Subcutaneous abdominal adipose tissue (tissue), 5 donors: ENCODE measurements around the gene SKIC2.
A peak's percentile ranks its signal among the peaks of the same experiment; 100 is the strongest.

Source experiments
- H3K27ac ChIP-seq: one replicate; pipeline ENCODE4 v1.7.0; 2013; ENCODE audit warnings: low read depth, mild to moderate bottlenecking, inconsistent platforms, low read length, moderate library complexity
- H3K27me3 ChIP-seq, 5 donors: one replicate each; pipeline ENCODE4 v1.7.0; 2013; ENCODE audit warnings: low read length in 5 of 5, inconsistent platforms in 1 of 5; ENCODE audit not compliant: control insufficient read depth in 5 of 5, insufficient read depth in 4 of 5
- H3K36me3 ChIP-seq, 5 donors: one replicate each; pipeline ENCODE4 v1.7.0; 2013; ENCODE audit warnings: low read length in 5 of 5; ENCODE audit not compliant: control insufficient read depth in 5 of 5, insufficient read depth in 5 of 5
- H3K4me1 ChIP-seq, 5 donors: one replicate each; pipeline ENCODE4 v1.7.0; 2013; ENCODE audit warnings: low read length in 5 of 5, mild to moderate bottlenecking in 3 of 5, moderate library complexity in 1 of 5; ENCODE audit not compliant: control insufficient read depth in 5 of 5, insufficient read depth in 5 of 5
- H3K4me3 ChIP-seq, 5 donors: one replicate each; pipeline ENCODE4 v1.7.0; 2013; ENCODE audit warnings: low read length in 5 of 5, low read depth in 1 of 5
- H3K9ac ChIP-seq, 5 donors: one replicate each; pipeline ENCODE4 v1.7.0; 2013; ENCODE audit warnings: low read length in 5 of 5, mild to moderate bottlenecking in 4 of 5, moderate library complexity in 3 of 5
- H3K9me3 ChIP-seq, 5 donors: one replicate each; pipeline ENCODE4 v1.7.0; 2013; ENCODE audit warnings: low read length in 5 of 5; ENCODE audit not compliant: control insufficient read depth in 5 of 5
- donor health status: healthy.
- donor health status: healthy.
- donor health status: healthy.
- donor health status: healthy.
- donor health status: healthy.

Gene SKIC2

GRCh38 chr6:31952890-31953289 is 6.1 kb upstream of the SKIC2 start:
- Histone ChIP-seq H3K36me3 (peaks cover 4 to 62% (median 52%) of the 10 kb centered on the region in 5 donors), H3K9ac (no peak overlapping the region), H3K27me3 (no peaks in the 10 kb centered on the region), H3K4me1 (peaks cover 0 to 11% (median 8%) of the 10 kb centered on the region in 5 donors), H3K4me3 (no peak overlapping the region), H3K9me3 (no peaks in the 10 kb centered on the region), H3K27ac (peak overlapping the region; percentile 25)

GRCh38 chr6:31954511-31954910 is 4.5 kb upstream of the SKIC2 start:
- Histone ChIP-seq H3K27ac (no peak overlapping the region), H3K27me3 (no peaks in the 10 kb centered on the region), H3K4me1 (peaks cover 8 to 24% (median 22%) of the 10 kb centered on the region in 5 donors), H3K9me3 (no peaks in the 10 kb centered on the region), H3K36me3 (peaks cover 4 to 62% (median 52%) of the 10 kb centered on the region in 5 donors), H3K4me3 (no peak overlapping the region), H3K9ac (no peak overlapping the region)

- Histone ChIP-seq H3K27me3 (no peaks in the 10 kb centered on the region), H3K27ac (no peak overlapping the region), H3K9ac (peak overlapping the region in 2 of 5 donors; percentile 3 to 16), H3K9me3 (no peaks in the 10 kb centered on the region), H3K4me1 (peaks cover 9 to 23% (median 21%) of the 10 kb centered on the region in 5 donors), H3K36me3 (peaks cover 7 to 65% (median 60%) of the 10 kb centered on the region in 5 donors), H3K4me3 (no peak overlapping the region)
Observed at GRCh38 chr6:31956796-31957195, 2.2 kb upstream of the SKIC2 start.

- peaks cover 5 to 66% (median 64%) of the 10 kb centered on the region in 5 donors for H3K36me3 ChIP-seq
- peak overlapping the region; percentile 73 to 98 (median 97) for H3K9ac ChIP-seq
- H3K4me3 ChIP-seq, result peak overlapping the region; percentile 86 to 100 (median 96)
- H3K4me1 ChIP-seq, result peaks cover 9 to 23% (median 21%) of the 10 kb centered on the region in 5 donors
- no peaks in the 10 kb centered on the region for H3K27me3 ChIP-seq
- no peaks in the 10 kb centered on the region for H3K9me3 ChIP-seq
- H3K27ac ChIP-seq, result peak overlapping the region; percentile 90
Observed at GRCh38 chr6:31958412-31958740, 599 bp upstream of the SKIC2 start.

- Histone ChIP-seq H3K36me3 (peaks cover 4 to 68% (median 67%) of the 10 kb centered on the region in 5 donors), H3K9me3 (no peaks in the 10 kb centered on the region), H3K4me3 (no peak overlapping the region), H3K27ac (no peak overlapping the region), H3K4me1 (peaks cover 9 to 23% (median 19%) of the 10 kb centered on the region in 5 donors), H3K27me3 (no peaks in the 10 kb centered on the region), H3K9ac (no peak overlapping the region)
Observed at GRCh38 chr6:31961616-31962015, 2.6 kb downstream of the SKIC2 start.

GRCh38 chr6:31963921-31964320 is 4.9 kb downstream of the SKIC2 start:
- Histone ChIP-seq H3K9ac (no peak overlapping the region), H3K4me3 (no peak overlapping the region), H3K36me3 (peaks cover 4 to 86% (median 84%) of the 10 kb centered on the region in 5 donors), H3K27me3 (no peaks in the 10 kb centered on the region), H3K9me3 (no peaks in the 10 kb centered on the region), H3K27ac (no peak overlapping the region), H3K4me1 (peaks cover 4 to 12% (median 10%) of the 10 kb centered on the region in 5 donors)

- Histone ChIP-seq H3K4me3 (no peak overlapping the region), H3K27ac (no peak overlapping the region), H3K27me3 (no peaks in the 10 kb centered on the region), H3K4me1 (peaks cover 0 to 8% (median 4%) of the 10 kb centered on the region in 5 donors), H3K36me3 (peaks cover 3 to 99% (median 95%) of the 10 kb centered on the region in 5 donors), H3K9me3 (no peaks in the 10 kb centered on the region), H3K9ac (no peak overlapping the region)
Observed at GRCh38 chr6:31965700-31966099, 6.7 kb downstream of the SKIC2 start.

GRCh38 chr6:31966506-31966905 is 7.5 kb downstream of the SKIC2 start:
- no peak overlapping the region for H3K4me3 ChIP-seq
- peaks cover 0 to 93% (median 87%) of the 10 kb centered on the region in 5 donors for H3K36me3 ChIP-seq

GRCh38 chr6:31966997-31967925 is 8.3 kb downstream of the SKIC2 start:
- Histone ChIP-seq H3K9me3 (no peaks in the 10 kb centered on the region), H3K36me3 (peaks cover 0 to 85% (median 79%) of the 10 kb centered on the region in 5 donors), H3K27ac (no peak overlapping the region), H3K4me1 (peaks cover 0 to 23% (median 16%) of the 10 kb centered on the region in 5 donors), H3K4me3 (no peak overlapping the region), H3K27me3 (no peaks in the 10 kb centered on the region), H3K9ac (no peak overlapping the region)

More at GRCh38 chr6:31966506-31966905, 7.5 kb downstream of the SKIC2 start:
- H3K27ac ChIP-seq, result no peak overlapping the region
- H3K9me3 ChIP-seq, result no peaks in the 10 kb centered on the region
- peaks cover 0 to 17% (median 13%) of the 10 kb centered on the region in 5 donors for H3K4me1 ChIP-seq
- no peaks in the 10 kb centered on the region for H3K27me3 ChIP-seq
- H3K9ac ChIP-seq, result no peak overlapping the region

GRCh38 chr6:31967926-31968320 is 8.9 kb downstream of the SKIC2 start:
- Histone ChIP-seq H3K9ac (no peak overlapping the region), H3K27ac (no peak overlapping the region), H3K4me1 (peaks cover 1 to 29% (median 21%) of the 10 kb centered on the region in 5 donors), H3K9me3 (no peaks in the 10 kb centered on the region), H3K36me3 (peaks cover 0 to 79% (median 73%) of the 10 kb centered on the region in 5 donors), H3K27me3 (no peaks in the 10 kb centered on the region), H3K4me3 (no peak overlapping the region)
